Heart right ventricle (tissue), 16 donors: ENCODE data around the gene GABPA. TPM values are rescaled to one million over a fixed set of nuclear protein-coding genes. Genes with fewer than 3 reads are reported as not detected.

Source experiments
- ATAC-seq, 8 donors: fragments of 200-7000 bp; cut with Tn5 transposase; one replicate each; pipeline ENCODE4 v1.9.1; 2020; ENCODE audit warnings: mild to moderate bottlenecking in 8 of 8, moderate library complexity in 8 of 8, moderate number of reproducible peaks in 1 of 8
- DNase-seq, 2 donors: peaks; one replicate each; pipeline ENCODE4 v3.0.0-alpha.2; 2020
- H3K27ac ChIP-seq, 10 donors: fragments of 200-600 bp; sonication (generic) in 2 of 10; one replicate each; pipeline versions ENCODE4 v1.5.0 to v1.8.0; 2020 to 2022; ENCODE audit warnings: mild to moderate bottlenecking in 3 of 10
- H3K27me3 ChIP-seq, 7 donors: fragments of 200-600 bp; one replicate each; pipeline ENCODE4 v1.8.0; 2021 to 2022; ENCODE audit warnings: mild to moderate bottlenecking in 2 of 7
- H3K36me3 ChIP-seq, 9 donors: fragments of 200-600 bp; sonication (generic) in 1 of 9; one replicate each; pipeline versions ENCODE4 v1.5.0 to v1.8.0; 2020 to 2022; ENCODE audit warnings: mild to moderate bottlenecking in 2 of 9
- H3K4me1 ChIP-seq, 9 donors: fragments of 200-600 bp; sonication (generic) in 1 of 9; one replicate each; pipeline versions ENCODE4 v1.5.0 to v1.8.0; 2020 to 2022; ENCODE audit warnings: mild to moderate bottlenecking in 4 of 9
- H3K4me3 ChIP-seq, 10 donors: fragments of 200-600 bp; sonication (generic) in 2 of 10; one replicate each; pipeline versions ENCODE4 v1.5.0 to v1.8.0; 2020 to 2022; ENCODE audit warnings: mild to moderate bottlenecking in 7 of 10, moderate library complexity in 2 of 10
- H3K9me3 ChIP-seq, 11 donors: fragments of 200-600 bp in 10 of 11; sonication (generic) in 2 of 11; one replicate each; pipeline versions ENCODE4 v1.5.0 to v1.8.0; 2013 to 2022; ENCODE audit warnings: mild to moderate bottlenecking in 2 of 11, control low read depth in 1 of 11, moderate library complexity in 1 of 11
- WGBS, 2 donors: extraction: QIAGEN DNeasy Blood & Tissue Kit; methylation state at CpG; one replicate each; pipeline ENCODE4 v1.1.7; 2013; ENCODE audit warnings: inconsistent platforms in 1 of 2; 5-methylcytosine and 5-hydroxymethylcytosine counted together
- intact Hi-C, 10 donors: fragments of 100-400 bp; cut with DNase I; formaldehyde crosslinking; loops; one replicate each; pipeline versions ENCODE4 v1.11.1 to v1.14.2; 2022
- long read RNA-seq, 3 donors: library from polyadenylated mRNA; unstranded; transcript quantifications; one replicate each; pipeline ENCODE4 v2.0.0, GENCODE V29; 2020 to 2021
- polyA plus RNA-seq, 2 donors: library from polyadenylated mRNA; stranded (reverse); fragments of 200-250 nt; gene quantifications; one replicate each; pipeline ENCODE4 v1.2.3, GENCODE V29; 2013
- total RNA-seq, 10 donors: library from RNA; stranded (reverse); fragmentation: NEBNext Ultra II Directional in 3 of 10; extraction: Animal tissue kit (Norgen Biotek cat#: 25700) in 3 of 10; gene quantifications; one replicate each; pipeline versions ENCODE4 v1.2.1 to v1.2.4, GENCODE V29; 2021 to 2023
- TF ChIP-seq, protein P1 (sequence below), 9 donors: fragments of 200-600 bp; sonication (generic) in 2 of 9; IDR thresholded peaks; one replicate each; pipeline versions ENCODE4 v1.5.0 to v1.8.0; 2021 to 2022; ENCODE audit warnings: antibody characterized with exemption in 9 of 9, mild to moderate bottlenecking in 5 of 9, moderate library complexity in 1 of 9
- donor health status: Arrhythmogenic right ventricular cardiomyopathy.
- donor health status: ischemic (EF 13 %, LVEDD 7.1; RV severe dilation, severe dysfunction).
- donor health status: healthy with polysubstance abuse.
- donor health status: DM: no; HTN: yes; CAD: no.
- donor health status: DM: no; HTN: no; CAD: no.
- donor health status: ischemic (EF 25% LVEDD 6.9; RV normal size, moderate dysfunction).
- donor health status: ischemic (EF 25% LVEDD 5.7; RV mildly dilated, moderate dysfunction).
- donor health status: healthy.
- donor health status: DM: yes; HTN: yes; CAD: no.
- donor health status: Ischemic cardiomyopathy.
- donor health status: ischemic (EF 35%, LVEDD 5.7; RV mildly dilated, moderate dysfunction).
- donor health status: nonischemic (EF 11% LVEDD 7.7; RV severe dilation, severe dysfunction).
- donor health status: DM: yes; HTN: yes; CAD: no.
- donor health status: PGD.
- donor health status: ischemic (EF 29% LVEDD 5.4; RV normal size, mild dysfunction).
- donor health status: nonischemic (EF 23%, LVEDD 6.1; RV moderate dilation, normal function).

GABPA gene
- total RNA-seq (10 to 100 TPM; 11.0 to 18.4 (median 14.1) TPM), polyA plus RNA-seq (10 to 100 TPM in 1 of 2 donors, 1 to 10 TPM in 1; 5.1 to 11.0 TPM)
- long read RNA-seq, donor 1, full-length matches to known transcripts: 23 of 25 reads
- long read RNA-seq, donor 1, partial matches to known transcripts: 0 of 25 reads
- long read RNA-seq, donor 1, other reads (novel, unspliced or antisense): 2 of 25 reads
- long read RNA-seq, donor 2, full-length matches to known transcripts: 33 of 37 reads
- long read RNA-seq, donor 2, partial matches to known transcripts: 1 of 37 reads
- long read RNA-seq, donor 2, other reads (novel, unspliced or antisense): 3 of 37 reads
- long read RNA-seq, donor 3, full-length matches to known transcripts: 34 of 46 reads
- long read RNA-seq, donor 3, partial matches to known transcripts: 6 of 46 reads
- long read RNA-seq, donor 3, other reads (novel, unspliced or antisense): 6 of 46 reads

GRCh38 chr21:25734904-25735645 lies at the start of gene GABPA, which contains the start of gene ATP5PF:
Gene GABPA (plus strand): TSS chr21:25734972. CDS start chr21:25741599, 6,627 bp downstream.
Gene ATP5PF (minus strand): TSS chr21:25734904. CDS start chr21:25729794, 5,110 bp downstream.
- H3K4me1 ChIP-seq: peaks cover 8 to 69% (median 49%) of the 10 kb centered on the region in 9 donors
- TF ChIP-seq, protein P1, sequence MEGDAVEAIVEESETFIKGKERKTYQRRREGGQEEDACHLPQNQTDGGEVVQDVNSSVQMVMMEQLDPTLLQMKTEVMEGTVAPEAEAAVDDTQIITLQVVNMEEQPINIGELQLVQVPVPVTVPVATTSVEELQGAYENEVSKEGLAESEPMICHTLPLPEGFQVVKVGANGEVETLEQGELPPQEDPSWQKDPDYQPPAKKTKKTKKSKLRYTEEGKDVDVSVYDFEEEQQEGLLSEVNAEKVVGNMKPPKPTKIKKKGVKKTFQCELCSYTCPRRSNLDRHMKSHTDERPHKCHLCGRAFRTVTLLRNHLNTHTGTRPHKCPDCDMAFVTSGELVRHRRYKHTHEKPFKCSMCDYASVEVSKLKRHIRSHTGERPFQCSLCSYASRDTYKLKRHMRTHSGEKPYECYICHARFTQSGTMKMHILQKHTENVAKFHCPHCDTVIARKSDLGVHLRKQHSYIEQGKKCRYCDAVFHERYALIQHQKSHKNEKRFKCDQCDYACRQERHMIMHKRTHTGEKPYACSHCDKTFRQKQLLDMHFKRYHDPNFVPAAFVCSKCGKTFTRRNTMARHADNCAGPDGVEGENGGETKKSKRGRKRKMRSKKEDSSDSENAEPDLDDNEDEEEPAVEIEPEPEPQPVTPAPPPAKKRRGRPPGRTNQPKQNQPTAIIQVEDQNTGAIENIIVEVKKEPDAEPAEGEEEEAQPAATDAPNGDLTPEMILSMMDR (IDR thresholded peaks at IDR 0.05): peak in 5 of 9 donors; percentile 7 to 43 (median 18)
- H3K36me3 ChIP-seq: peaks cover 0 to 17% (median 0%) of the 10 kb centered on the region in 9 donors
- no peaks in the 10 kb centered on the region for H3K27me3 ChIP-seq
- peak within 1 kb of the TSS; percentile 97 to 100 (median 99) for H3K27ac ChIP-seq
- WGBS, 2 donors: 0 to 1% methylated on average over 54 to 64 of the region's 64 CpGs
- DNase-seq (peak; percentile 97), ATAC-seq (peak; percentile 93 to 97 (median 96))
- no peaks in the 10 kb centered on the region for H3K9me3 ChIP-seq
- peak within 1 kb of the TSS; percentile 74 to 98 (median 92) for H3K4me3 ChIP-seq
- intact Hi-C loops: loop anchor here in 1 of 10 donors (10.0 kb wide), 1 partner anchor 130 kb away; the partner anchor contains the start of gene MRPL39

GRCh38 chr21:25687787-25688186 lies 47.0 kb upstream of the GABPA start:
- intact Hi-C loops: loop anchor here in 1 of 10 donors (5.0 kb wide), 1 partner anchor 45 kb away; no protein-coding TSS in a partner anchor
- H3K36me3 ChIP-seq: peaks cover 0 to 54% (median 3%) of the 10 kb centered on the region in 9 donors
- DNase-seq: no peak
- peak overlapping the region in 9 of 10 donors; percentile 36 to 79 (median 63) for H3K27ac ChIP-seq
- no peaks in the 10 kb centered on the region for H3K27me3 ChIP-seq
- no peaks in the 10 kb centered on the region for H3K9me3 ChIP-seq
- TF ChIP-seq, protein P1 (IDR thresholded peaks at IDR 0.05): no peak
- peak in 7 of 8 donors; percentile 30 to 65 (median 40) for ATAC-seq
- H3K4me3 ChIP-seq: no peak overlapping the region
- peaks cover 0 to 71% (median 19%) of the 10 kb centered on the region in 9 donors for H3K4me1 ChIP-seq
- 70% methylated on average over 4 of the region's 4 CpGs for WGBS, 2 donors

DNA sequence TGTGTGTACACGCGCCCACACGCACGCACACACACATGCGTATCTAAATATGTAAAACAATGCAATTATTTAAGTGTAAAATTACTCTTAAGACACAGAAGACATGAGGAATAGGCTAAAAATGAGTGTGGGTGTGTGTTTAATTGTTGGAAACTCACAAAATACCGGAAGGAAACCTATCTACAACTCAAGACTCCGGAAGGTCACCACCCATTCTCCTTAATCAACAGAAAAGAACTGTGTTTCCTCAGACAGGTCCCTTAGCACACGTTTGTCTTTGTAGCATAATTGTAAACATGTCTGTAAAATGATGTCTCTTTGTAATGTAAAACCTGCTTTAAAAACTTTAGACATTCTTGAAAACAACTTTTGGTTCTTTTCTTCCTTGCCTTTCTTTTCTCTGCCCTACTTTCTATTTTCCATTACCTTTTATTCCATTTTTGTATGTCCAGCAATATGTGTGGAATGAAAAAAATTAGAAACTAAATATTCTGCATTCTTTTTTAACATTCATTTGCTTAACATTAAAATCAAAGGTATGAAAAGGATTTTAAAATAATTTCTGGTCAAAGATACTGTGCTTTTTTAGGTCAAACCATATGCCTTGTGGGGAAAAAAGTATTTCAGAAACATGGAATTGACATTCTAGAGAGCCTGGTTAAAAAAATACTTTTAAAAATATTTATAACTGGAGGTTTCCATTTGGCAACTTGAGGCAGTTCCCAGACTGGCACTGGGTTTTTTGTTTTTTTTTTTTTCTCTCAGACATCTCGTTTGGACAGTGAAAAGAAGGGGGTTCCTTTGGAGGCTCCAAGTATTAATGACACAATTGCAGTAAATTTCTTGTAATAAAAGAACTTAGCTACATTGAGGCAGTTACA lies 46.3 kb upstream of the GABPA start:
- intact Hi-C loops: loop anchor here in 1 of 10 donors (5.0 kb wide), 1 partner anchor 46 kb away; no protein-coding TSS in a partner anchor
- H3K4me1 ChIP-seq: peaks cover 0 to 71% (median 19%) of the 10 kb centered on the region in 9 donors
- ATAC-seq: peak in 7 of 8 donors; percentile 73 to 91 (median 79)

More for the DNA sequence above, 46.3 kb upstream of the GABPA start:
- Histone ChIP-seq H3K27ac (peak overlapping the region in 9 of 10 donors; percentile 36 to 79 (median 63)), H3K4me3 (no peak overlapping the region), H3K9me3 (no peaks in the 10 kb centered on the region), H3K36me3 (peaks cover 0 to 62% (median 3%) of the 10 kb centered on the region in 9 donors), H3K27me3 (no peaks in the 10 kb centered on the region)
- DNase-seq: no peak
- 64 to 67% methylated on average over 9 of the region's 9 CpGs for WGBS, 2 donors
- TF ChIP-seq, protein P1 (IDR thresholded peaks at IDR 0.05): no peak
